ENCODE results near the gene OR4D1.

DNA sequence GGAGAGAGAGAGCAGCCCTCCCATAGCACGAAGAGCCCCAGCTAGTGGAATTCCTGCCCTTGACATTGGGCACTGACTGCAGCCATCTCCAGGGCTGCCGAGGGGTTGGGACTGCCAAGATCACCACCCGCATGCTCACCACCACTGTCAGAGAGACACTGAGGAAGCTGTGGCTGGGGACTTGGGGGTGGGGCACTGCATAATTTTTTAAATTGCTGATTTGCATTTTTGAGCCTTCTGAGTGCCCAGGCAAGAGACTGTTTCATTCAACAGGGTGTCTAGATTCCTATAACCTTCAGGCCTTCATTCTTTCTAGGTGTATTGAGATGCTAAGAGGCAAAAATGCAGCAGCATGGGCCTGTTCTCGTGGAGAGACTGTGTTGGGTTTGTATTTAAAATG lies 35.3 kb downstream of the OR4D1 start:
- TF ChIP-seq, protein P1, sequence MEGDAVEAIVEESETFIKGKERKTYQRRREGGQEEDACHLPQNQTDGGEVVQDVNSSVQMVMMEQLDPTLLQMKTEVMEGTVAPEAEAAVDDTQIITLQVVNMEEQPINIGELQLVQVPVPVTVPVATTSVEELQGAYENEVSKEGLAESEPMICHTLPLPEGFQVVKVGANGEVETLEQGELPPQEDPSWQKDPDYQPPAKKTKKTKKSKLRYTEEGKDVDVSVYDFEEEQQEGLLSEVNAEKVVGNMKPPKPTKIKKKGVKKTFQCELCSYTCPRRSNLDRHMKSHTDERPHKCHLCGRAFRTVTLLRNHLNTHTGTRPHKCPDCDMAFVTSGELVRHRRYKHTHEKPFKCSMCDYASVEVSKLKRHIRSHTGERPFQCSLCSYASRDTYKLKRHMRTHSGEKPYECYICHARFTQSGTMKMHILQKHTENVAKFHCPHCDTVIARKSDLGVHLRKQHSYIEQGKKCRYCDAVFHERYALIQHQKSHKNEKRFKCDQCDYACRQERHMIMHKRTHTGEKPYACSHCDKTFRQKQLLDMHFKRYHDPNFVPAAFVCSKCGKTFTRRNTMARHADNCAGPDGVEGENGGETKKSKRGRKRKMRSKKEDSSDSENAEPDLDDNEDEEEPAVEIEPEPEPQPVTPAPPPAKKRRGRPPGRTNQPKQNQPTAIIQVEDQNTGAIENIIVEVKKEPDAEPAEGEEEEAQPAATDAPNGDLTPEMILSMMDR (conservative IDR thresholded peaks at IDR 0.05; ENCODE audit: low read depth, low read length), result no peak
- no peak for TF ChIP-seq EZH2 (IDR thresholded peaks at IDR 0.05; ENCODE audit: borderline replicate concordance, low read depth, low read length, poor library complexity, severe bottlenecking)
